Heart left ventricle (tissue), 16 donors: ENCODE measurements around the gene DIAPH3. TPM values are rescaled to one million over a fixed set of nuclear protein-coding genes. Genes with fewer than 3 reads are reported as not detected.

ENCODE experiments used
- ATAC-seq, 4 donors: fragments of 200-7000 bp; cut with Tn5 transposase; one replicate each; pipeline ENCODE4 v1.9.1; 2020 to 2022; ENCODE audit warnings: moderate library complexity in 4 of 4, mild to moderate bottlenecking in 3 of 4, moderate number of reproducible peaks in 1 of 4
- DNase-seq, 5 donors: peaks; one replicate each; pipeline ENCODE4 v3.0.0-alpha.2; 2020
- H3K27ac ChIP-seq, 12 donors: fragments of 200-600 bp; sonication (generic) in 4 of 12; one replicate each; pipeline versions ENCODE4 v1.5.0 to v1.8.0; 2016 to 2022; ENCODE audit warnings: mild to moderate bottlenecking in 2 of 12
- H3K27me3 ChIP-seq, 9 donors: fragments of 200-600 bp; sonication (generic) in 2 of 9; one replicate each; pipeline versions ENCODE4 v1.5.1 to v1.8.0; 2016 to 2022; ENCODE audit warnings: mild to moderate bottlenecking in 3 of 9
- H3K36me3 ChIP-seq, 9 donors: fragments of 200-600 bp; sonication (generic) in 2 of 9; one replicate each; pipeline versions ENCODE4 v1.5.0 to v1.8.0; 2018 to 2022; ENCODE audit warnings: mild to moderate bottlenecking in 2 of 9
- H3K4me1 ChIP-seq, 12 donors: fragments of 200-600 bp; sonication (generic) in 4 of 12; one replicate each; pipeline versions ENCODE4 v1.5.0 to v1.8.0; 2016 to 2022; ENCODE audit warnings: mild to moderate bottlenecking in 3 of 12
- H3K4me3 ChIP-seq, 12 donors: fragments of 200-600 bp; sonication (generic) in 4 of 12; one replicate each; pipeline versions ENCODE4 v1.5.0 to v1.8.0; 2017 to 2022; ENCODE audit warnings: mild to moderate bottlenecking in 9 of 12, moderate library complexity in 4 of 12
- H3K9me3 ChIP-seq, 12 donors: fragments of 200-600 bp; sonication (generic) in 4 of 12; one replicate each; pipeline versions ENCODE4 v1.5.0 to v1.8.0; 2016 to 2022; ENCODE audit warnings: mild to moderate bottlenecking in 1 of 12
- CTCF ChIP-seq, 12 donors: fragments of 200-600 bp; sonication (generic) in 4 of 12; IDR thresholded peaks; one replicate each; pipeline versions ENCODE4 v1.5.0 to v1.8.0; 2018 to 2022; ENCODE audit warnings: antibody characterized with exemption in 12 of 12, mild to moderate bottlenecking in 5 of 12
- POLR2A ChIP-seq, 2 donors: fragments of 450-650 bp; IDR thresholded peaks; one replicate each; pipeline ENCODE4 v1.6.1; 2017; ENCODE audit warnings: antibody characterized with exemption in 2 of 2, mild to moderate bottlenecking in 2 of 2, moderate library complexity in 2 of 2
- WGBS, 4 donors: extraction: QIAGEN DNeasy Blood & Tissue Kit in 2 of 4; methylation state at CpG; one replicate each; pipeline versions ENCODE4 v1.1.5 to v1.1.7; 2013 to 2018; 5-methylcytosine and 5-hydroxymethylcytosine counted together
- intact Hi-C, 10 donors: fragments of 100-400 bp; cut with DNase I; formaldehyde crosslinking; loops; one replicate each; pipeline versions ENCODE4 v1.11.1 to v1.14.2; 2022
- polyA plus RNA-seq, 2 donors: library from polyadenylated mRNA; stranded (reverse); fragments of 200-250 nt; gene quantifications; one replicate each; pipeline ENCODE4 v1.2.3, GENCODE V29; 2013
- total RNA-seq, 9 donors: library from RNA; depleted of rRNA in 2 of 9; stranded (reverse); fragments of >200 nt in 2 of 9; fragmentation: NEBNext Ultra II Directional in 3 of 9; extraction: Animal tissue kit (Norgen Biotek cat#: 25700) in 3 of 9; gene quantifications; one replicate each; pipeline versions ENCODE4 v1.1.0 to v1.2.4, GENCODE V29; 2016 to 2023
- donor health status: ischemic (EF 13 %, LVEDD 7.1; RV severe dilation, severe dysfunction).
- donor health status: healthy with polysubstance abuse.
- donor health status: DM: no; HTN: yes; CAD: no.
- donor health status: DM: no; HTN: no; CAD: no.
- donor health status: ischemic (EF 25% LVEDD 6.9; RV normal size, moderate dysfunction).
- donor health status: ischemic (EF 25% LVEDD 5.7; RV mildly dilated, moderate dysfunction).
- donor health status: healthy.
- donor health status: DM: yes; HTN: yes; CAD: no.
- donor health status: ischemic (EF 35%, LVEDD 5.7; RV mildly dilated, moderate dysfunction).
- donor health status: nonischemic (EF 11% LVEDD 7.7; RV severe dilation, severe dysfunction).
- donor health status: DM: yes; HTN: yes; CAD: no.
- donor health status: PGD.
- donor health status: ischemic (EF 29% LVEDD 5.4; RV normal size, mild dysfunction).
- donor health status: nonischemic (EF 23%, LVEDD 6.1; RV moderate dilation, normal function).

Gene DIAPH3
- total and polyA plus RNA-seq, 11 donors, result 0.03 to 3.2 (median 0.19) TPM

- Histone ChIP-seq H3K4me1 (no peaks in the 10 kb centered on the region), H3K27ac (no peak overlapping the region), H3K4me3 (no peak overlapping the region), H3K27me3 (no peaks in the 10 kb centered on the region), H3K36me3 (no peaks in the 10 kb centered on the region), H3K9me3 (no peaks in the 10 kb centered on the region)
- TF ChIP-seq POLR2A (IDR thresholded peaks at IDR 0.05) (no peak), CTCF (IDR thresholded peaks at IDR 0.05) (no peak)
- intact Hi-C loops, result no loop called here
- ATAC-seq, result no peak
- 79 to 88% (median 84%) methylated on average over 2 of the region's 2 CpGs for WGBS, 4 donors
- DNase-seq, result no peak
Measured at GRCh38 chr13:59744747-59745391, 418.9 kb downstream of the DIAPH3 start.

- Histone ChIP-seq H3K4me3 (no peak overlapping the region), H3K36me3 (no peaks in the 10 kb centered on the region), H3K9me3 (no peaks in the 10 kb centered on the region), H3K4me1 (no peaks in the 10 kb centered on the region), H3K27me3 (no peaks in the 10 kb centered on the region), H3K27ac (no peak overlapping the region)
- intact Hi-C loops, result no loop called here
- DNase-seq, result no peak
- no peak for ATAC-seq
- TF ChIP-seq POLR2A (IDR thresholded peaks at IDR 0.05), result no peak
- no peak for TF ChIP-seq CTCF (IDR thresholded peaks at IDR 0.05)
- WGBS, 4 donors, result 85 to 88% (median 87%) methylated on average over 3 of the region's 3 CpGs
Measured at GRCh38 chr13:59743195-59743594, 420.5 kb downstream of the DIAPH3 start.

GRCh38 chr13:59742467-59742866, 421.3 kb downstream of the DIAPH3 start:
- H3K27me3 ChIP-seq, result no peaks in the 10 kb centered on the region
- ATAC-seq (no peak), DNase-seq (no peak)
- no peaks in the 10 kb centered on the region for H3K9me3 ChIP-seq
- intact Hi-C loops, result no loop called here
- no peaks in the 10 kb centered on the region for H3K36me3 ChIP-seq
- H3K4me1 ChIP-seq, result no peaks in the 10 kb centered on the region
- TF ChIP-seq POLR2A (IDR thresholded peaks at IDR 0.05), result no peak
- TF ChIP-seq CTCF (IDR thresholded peaks at IDR 0.05), result no peak
- H3K27ac ChIP-seq, result no peak overlapping the region
- H3K4me3 ChIP-seq, result no peak overlapping the region

GRCh38 chr13:59738921-59739320, 424.8 kb downstream of the DIAPH3 start:
- TF ChIP-seq POLR2A (IDR thresholded peaks at IDR 0.05), result no peak
- no peak for TF ChIP-seq CTCF (IDR thresholded peaks at IDR 0.05)
- 85 to 96% (median 87%) methylated on average over 5 of the region's 5 CpGs for WGBS, 4 donors
- Histone ChIP-seq H3K9me3 (no peaks in the 10 kb centered on the region), H3K4me3 (no peak overlapping the region), H3K27me3 (no peaks in the 10 kb centered on the region), H3K27ac (no peak overlapping the region), H3K36me3 (no peaks in the 10 kb centered on the region), H3K4me1 (no peaks in the 10 kb centered on the region)
- ATAC-seq (no peak), DNase-seq (no peak)
- intact Hi-C loops, result no loop called here
